Fibroblast of the aortic adventitia (primary cell): ENCODE results near the gene TMEM132D. TPM values are rescaled to one million over a fixed set of nuclear protein-coding genes. Genes with fewer than 3 reads are reported as not detected.

ENCODE experiments used
- DNase-seq: peaks from one replicate; pipeline ENCODE4 v3.0.0-alpha.2; 2010; ENCODE audit warnings: low read depth
- H3K4me3 ChIP-seq: 2 replicates; pipeline ENCODE4 v1.5.1; 2011; ENCODE audit warnings: low read depth, mild to moderate bottlenecking, control low read depth, low read length, moderate library complexity
- CTCF ChIP-seq: IDR thresholded peaks from 2 replicates; pipeline ENCODE4 v1.5.1; 2011; ENCODE audit warnings: mild to moderate bottlenecking, low read length, control low read depth, inconsistent platforms; ENCODE audit not compliant: insufficient read depth
- total RNA-seq: library from RNA; depleted of rRNA; stranded (reverse); fragments of >200 nt; gene quantifications from 2 replicates; pipeline ENCODE4 v1.2.3, GENCODE V29; 2012; ENCODE audit warnings: low replicate concordance

Gene TMEM132D
- total RNA-seq, 1 donor: not detected

- no peak for TF ChIP-seq CTCF
- DNase-seq: no peak
- H3K4me3 ChIP-seq: no peak overlapping the region
These were observed 59.1 kb downstream of the TMEM132D start for GRCh38 chr12:129844662-129845220.

- DNase-seq: no peak
- no peak overlapping the region for H3K4me3 ChIP-seq
- TF ChIP-seq CTCF: no peak
These were observed 62.6 kb downstream of the TMEM132D start for GRCh38 chr12:129841251-129841650.

GRCh38 chr12:129840145-129840884, 63.5 kb downstream of the TMEM132D start:
- no peak for TF ChIP-seq CTCF
- DNase-seq: no peak

GRCh38 chr12:129839679-129840078, 64.1 kb downstream of the TMEM132D start:
- TF ChIP-seq CTCF: no peak
- no peak overlapping the region for H3K4me3 ChIP-seq
- DNase-seq: no peak

More at GRCh38 chr12:129840145-129840884, 63.5 kb downstream of the TMEM132D start:
- no peak overlapping the region for H3K4me3 ChIP-seq

GRCh38 chr12:129831294-129831693, 72.5 kb downstream of the TMEM132D start:
- no peak for TF ChIP-seq CTCF
- H3K4me3 ChIP-seq: no peak overlapping the region
- no peak for DNase-seq

- no peak overlapping the region for H3K4me3 ChIP-seq
- no peak for TF ChIP-seq CTCF
- no peak for DNase-seq
These were observed 73.0 kb downstream of the TMEM132D start for GRCh38 chr12:129830796-129831195.
